Neural cell (in vitro differentiated cells): Measurements from ENCODE around the gene IFNLR1. TPM values are rescaled to one million over a fixed set of nuclear protein-coding genes. Genes with fewer than 3 reads are reported as not detected.

Experiments
- H2AFZ ChIP-seq: fragments of 200-600, 300-800 bp; sonication (generic), shearing (Covaris generic); 2 replicates; pipeline ENCODE4 v1.6.0; 2014; ENCODE audit warnings: low read depth, mild to moderate bottlenecking, antibody characterized with exemption, low read length, moderate library complexity
- H3F3A ChIP-seq: fragments of 200-600 bp; shearing (Covaris generic); 2 replicates; pipeline ENCODE4 v1.6.1; 2016; ENCODE audit warnings: mild to moderate bottlenecking, moderate library complexity, mixed read lengths, antibody characterized with exemption, low read length; ENCODE audit not compliant: insufficient read depth, poor library complexity, severe bottlenecking
- H3K27ac ChIP-seq: fragments of 200-600, 300-800 bp; sonication (generic), shearing (Covaris generic); 2 replicates; pipeline ENCODE4 v1.5.1; 2014; ENCODE audit warnings: mild to moderate bottlenecking, low read length, moderate library complexity
- H3K27me3 ChIP-seq: fragments of 300-800, 200-600 bp; sonication (generic), shearing (Covaris generic); 2 replicates; pipeline ENCODE4 v1.6.0; 2014; ENCODE audit warnings: mild to moderate bottlenecking, low read depth, low read length, moderate library complexity; ENCODE audit not compliant: insufficient read depth
- H3K36me3 ChIP-seq: fragments of 300-800, 200-600 bp; sonication (generic), shearing (Covaris generic); 2 replicates; pipeline ENCODE4 v1.5.1; 2014; ENCODE audit warnings: mild to moderate bottlenecking, antibody characterized with exemption, low read length, moderate library complexity; ENCODE audit not compliant: insufficient read depth
- H3K4me2 ChIP-seq: fragments of 300-800, 200-600 bp; sonication (generic), shearing (Covaris generic); 2 replicates; pipeline ENCODE4 v1.6.0; 2014; ENCODE audit warnings: mild to moderate bottlenecking, low read length
- H3K4me3 ChIP-seq: fragments of 300-800, 200-600 bp; sonication (generic), shearing (Covaris generic); 2 replicates; pipeline ENCODE4 v1.5.1; 2014; ENCODE audit warnings: mild to moderate bottlenecking, low read length, moderate library complexity
- H3K79me2 ChIP-seq: fragments of 200-600 bp; shearing (Covaris generic); replicated peaks from 2 replicates; pipeline ENCODE4 v1.6.0; 2014; ENCODE audit warnings: mild to moderate bottlenecking, low read length, moderate library complexity; ENCODE audit not compliant: insufficient read depth
- H3K9ac ChIP-seq: fragments of 300-800, 200-600 bp; sonication (generic), shearing (Covaris generic); 2 replicates; pipeline ENCODE4 v1.6.1; 2016; ENCODE audit warnings: mild to moderate bottlenecking, low read length, mixed read lengths
- H3K9me2 ChIP-seq: fragments of 200-600 bp; shearing (Covaris generic); 2 replicates; pipeline ENCODE4 v1.6.1; 2016; ENCODE audit warnings: mild to moderate bottlenecking, low read length, mixed read lengths; ENCODE audit not compliant: insufficient read depth
- H3K9me3 ChIP-seq: fragments of 200-600, 300-800 bp; sonication (generic), shearing (Covaris generic); 2 replicates; pipeline ENCODE4 v1.6.1; 2016; ENCODE audit warnings: mild to moderate bottlenecking, mixed run types, low read length, moderate library complexity, mixed read lengths
- H4K20me1 ChIP-seq: fragments of 200-600 bp; shearing (Covaris generic); 2 replicates; pipeline ENCODE4 v1.6.1; 2016; ENCODE audit warnings: mild to moderate bottlenecking, mixed run types; ENCODE audit not compliant: insufficient read depth
- EP300 ChIP-seq: fragments of 450-650 bp; conservative IDR thresholded peaks from 2 replicates; pipeline ENCODE4 v1.6.1; 2014; ENCODE audit warnings: antibody characterized with exemption, mild to moderate bottlenecking, moderate library complexity; ENCODE audit not compliant: poor library complexity, severe bottlenecking
- EZH2 ChIP-seq: fragments of 200-600, 300-800 bp; shearing (Covaris generic), sonication (generic); IDR thresholded peaks from 2 replicates; pipeline ENCODE4 v1.6.1; 2014; ENCODE audit warnings: antibody characterized with exemption, low read length, borderline replicate concordance, mild to moderate bottlenecking; ENCODE audit not compliant: insufficient read depth, poor library complexity, severe bottlenecking
- MXI1 ChIP-seq: fragments of 450-650 bp; conservative IDR thresholded peaks from 2 replicates; pipeline ENCODE4 v1.6.1; 2014; ENCODE audit warnings: antibody characterized with exemption, mild to moderate bottlenecking; ENCODE audit not compliant: poor library complexity, severe bottlenecking
- POLR2AphosphoS5 ChIP-seq: IDR thresholded peaks from 2 replicates; pipeline ENCODE4 v1.6.1; 2012
- RAD21 ChIP-seq: fragments of 450-650 bp; conservative IDR thresholded peaks from 2 replicates; pipeline ENCODE4 v1.6.1; 2014; ENCODE audit warnings: antibody characterized with exemption, mild to moderate bottlenecking, moderate library complexity
- SMC3 ChIP-seq: fragments of 450-650 bp; conservative IDR thresholded peaks from 2 replicates; pipeline ENCODE4 v1.6.1; 2014; ENCODE audit warnings: antibody characterized with exemption, mild to moderate bottlenecking, moderate library complexity; ENCODE audit not compliant: poor library complexity
- TAF1 ChIP-seq: IDR thresholded peaks from 2 replicates; pipeline ENCODE4 v1.6.1; 2012; ENCODE audit warnings: low read depth
- polyA plus RNA-seq: library from polyadenylated mRNA; depleted of rRNA; stranded (reverse); fragments of >200 nt; gene quantifications from 2 replicates; pipeline ENCODE4 v1.2.3, GENCODE V29; 2014
- TF ChIP-seq, protein P1 (sequence below): IDR thresholded peaks from 2 replicates; pipeline ENCODE4 v1.6.1; 2012; ENCODE audit warnings: borderline replicate concordance
- TF ChIP-seq, protein P2 (sequence below): fragments of 450-650 bp; IDR thresholded peaks from 2 replicates; pipeline ENCODE4 v1.5.1; 2014; ENCODE audit warnings: antibody characterized with exemption, mild to moderate bottlenecking, moderate library complexity; ENCODE audit not compliant: poor library complexity, severe bottlenecking

The IFNLR1 gene
- polyA plus RNA-seq, 1 donor from 2014 or later, result 0.32 TPM

DNA sequence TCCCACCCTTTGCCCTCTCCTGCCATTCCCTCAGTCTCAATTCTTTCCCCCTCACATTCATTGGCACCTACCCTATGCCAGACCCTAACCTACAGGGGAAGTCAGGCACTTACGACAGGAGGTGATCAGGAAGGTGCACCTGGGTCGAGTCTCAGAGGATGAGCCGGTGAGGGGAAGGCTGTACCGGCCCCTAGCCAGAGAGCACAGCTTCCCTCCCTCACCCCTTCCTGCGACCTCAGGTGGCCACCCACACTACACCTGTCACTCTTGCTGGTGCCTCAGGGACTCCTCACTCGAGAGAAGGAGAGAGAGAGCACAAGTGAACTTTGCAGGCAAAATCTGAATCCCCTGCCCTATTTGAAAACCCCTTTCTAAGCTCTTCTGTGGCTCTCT, 73.5 kb downstream of the IFNLR1 start:
- no peak overlapping the region for H3K9ac ChIP-seq
- TF ChIP-seq, protein P1, sequence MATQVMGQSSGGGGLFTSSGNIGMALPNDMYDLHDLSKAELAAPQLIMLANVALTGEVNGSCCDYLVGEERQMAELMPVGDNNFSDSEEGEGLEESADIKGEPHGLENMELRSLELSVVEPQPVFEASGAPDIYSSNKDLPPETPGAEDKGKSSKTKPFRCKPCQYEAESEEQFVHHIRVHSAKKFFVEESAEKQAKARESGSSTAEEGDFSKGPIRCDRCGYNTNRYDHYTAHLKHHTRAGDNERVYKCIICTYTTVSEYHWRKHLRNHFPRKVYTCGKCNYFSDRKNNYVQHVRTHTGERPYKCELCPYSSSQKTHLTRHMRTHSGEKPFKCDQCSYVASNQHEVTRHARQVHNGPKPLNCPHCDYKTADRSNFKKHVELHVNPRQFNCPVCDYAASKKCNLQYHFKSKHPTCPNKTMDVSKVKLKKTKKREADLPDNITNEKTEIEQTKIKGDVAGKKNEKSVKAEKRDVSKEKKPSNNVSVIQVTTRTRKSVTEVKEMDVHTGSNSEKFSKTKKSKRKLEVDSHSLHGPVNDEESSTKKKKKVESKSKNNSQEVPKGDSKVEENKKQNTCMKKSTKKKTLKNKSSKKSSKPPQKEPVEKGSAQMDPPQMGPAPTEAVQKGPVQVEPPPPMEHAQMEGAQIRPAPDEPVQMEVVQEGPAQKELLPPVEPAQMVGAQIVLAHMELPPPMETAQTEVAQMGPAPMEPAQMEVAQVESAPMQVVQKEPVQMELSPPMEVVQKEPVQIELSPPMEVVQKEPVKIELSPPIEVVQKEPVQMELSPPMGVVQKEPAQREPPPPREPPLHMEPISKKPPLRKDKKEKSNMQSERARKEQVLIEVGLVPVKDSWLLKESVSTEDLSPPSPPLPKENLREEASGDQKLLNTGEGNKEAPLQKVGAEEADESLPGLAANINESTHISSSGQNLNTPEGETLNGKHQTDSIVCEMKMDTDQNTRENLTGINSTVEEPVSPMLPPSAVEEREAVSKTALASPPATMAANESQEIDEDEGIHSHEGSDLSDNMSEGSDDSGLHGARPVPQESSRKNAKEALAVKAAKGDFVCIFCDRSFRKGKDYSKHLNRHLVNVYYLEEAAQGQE, result no peak
- TF ChIP-seq EP300 (no peak), TAF1 (no peak), POLR2AphosphoS5 (no peak), RAD21 (no peak), MXI1 (no peak), SMC3 (no peak), EZH2 (no peak)
- TF ChIP-seq, protein P2, sequence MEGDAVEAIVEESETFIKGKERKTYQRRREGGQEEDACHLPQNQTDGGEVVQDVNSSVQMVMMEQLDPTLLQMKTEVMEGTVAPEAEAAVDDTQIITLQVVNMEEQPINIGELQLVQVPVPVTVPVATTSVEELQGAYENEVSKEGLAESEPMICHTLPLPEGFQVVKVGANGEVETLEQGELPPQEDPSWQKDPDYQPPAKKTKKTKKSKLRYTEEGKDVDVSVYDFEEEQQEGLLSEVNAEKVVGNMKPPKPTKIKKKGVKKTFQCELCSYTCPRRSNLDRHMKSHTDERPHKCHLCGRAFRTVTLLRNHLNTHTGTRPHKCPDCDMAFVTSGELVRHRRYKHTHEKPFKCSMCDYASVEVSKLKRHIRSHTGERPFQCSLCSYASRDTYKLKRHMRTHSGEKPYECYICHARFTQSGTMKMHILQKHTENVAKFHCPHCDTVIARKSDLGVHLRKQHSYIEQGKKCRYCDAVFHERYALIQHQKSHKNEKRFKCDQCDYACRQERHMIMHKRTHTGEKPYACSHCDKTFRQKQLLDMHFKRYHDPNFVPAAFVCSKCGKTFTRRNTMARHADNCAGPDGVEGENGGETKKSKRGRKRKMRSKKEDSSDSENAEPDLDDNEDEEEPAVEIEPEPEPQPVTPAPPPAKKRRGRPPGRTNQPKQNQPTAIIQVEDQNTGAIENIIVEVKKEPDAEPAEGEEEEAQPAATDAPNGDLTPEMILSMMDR, result no peak
- no peaks in the 10 kb centered on the region for H3K27me3 ChIP-seq

DNA sequence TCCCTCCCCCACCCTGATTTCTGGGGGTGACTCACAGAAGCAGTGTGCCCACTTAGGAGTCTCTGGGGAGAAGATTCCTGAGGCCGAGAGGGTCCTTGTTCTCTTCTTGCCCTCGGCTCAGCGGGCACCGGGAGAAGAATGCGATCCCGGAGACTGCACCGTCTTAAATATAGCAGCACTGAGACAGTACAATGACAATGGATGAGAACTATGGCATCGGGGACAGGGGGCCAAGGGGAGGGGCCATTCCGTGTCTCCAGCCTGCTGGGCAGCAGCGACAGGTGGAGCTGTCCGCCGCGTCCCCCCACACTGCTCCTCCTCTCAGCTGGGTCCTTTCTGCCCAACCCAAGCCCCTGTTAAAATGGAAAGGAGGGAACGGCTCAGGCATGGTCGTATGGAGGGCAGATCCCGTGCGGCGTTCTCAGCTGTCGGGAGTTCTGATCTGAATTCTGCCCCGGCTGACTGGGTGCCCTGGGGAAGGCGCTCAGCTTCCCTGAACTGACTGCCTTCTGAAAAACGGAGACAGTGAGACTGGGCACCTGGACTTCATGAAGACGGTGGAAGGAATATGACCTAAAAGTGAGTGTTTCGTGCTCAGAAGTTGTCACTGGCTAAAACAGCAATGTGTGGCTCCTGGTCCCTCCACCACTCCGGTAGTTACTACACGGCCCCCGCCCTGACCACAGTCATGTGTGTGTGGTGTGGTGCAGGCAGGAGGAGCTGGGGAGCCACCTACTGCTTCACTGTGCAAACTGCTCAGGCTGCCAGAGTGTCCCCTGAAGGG, 74.9 kb downstream of the IFNLR1 start, which contains the start of gene MYOM3:
MYOM3 (minus strand) TSS at position 140 of the 784 bp plus-strand sequence. CDS start 3,499 bp downstream, outside the sequence.
- Histone ChIP-seq H3K36me3 (no peaks in the 10 kb centered on the region), H3K27me3 (no peaks in the 10 kb centered on the region), H3K9ac (no peak within 1 kb of the TSS), H4K20me1 (no peaks in the 10 kb centered on the region), H3K4me2 (no peak within 1 kb of the TSS), H2AFZ (no peak within 1 kb of the TSS), H3K9me2 (no peaks in the 10 kb centered on the region), H3K79me2 (no peaks in the 10 kb centered on the region), H3F3A (no peaks in the 10 kb centered on the region), H3K4me3 (no peak within 1 kb of the TSS), H3K9me3 (no peaks in the 10 kb centered on the region), H3K27ac (no peak within 1 kb of the TSS)
- TF ChIP-seq, protein P2, result peak; percentile 14
- TF ChIP-seq MXI1 (no peak), TAF1 (no peak)

More for the DNA sequence above, 73.5 kb downstream of the IFNLR1 start:
- Histone ChIP-seq H3K79me2 (no peaks in the 10 kb centered on the region), H3K36me3 (no peaks in the 10 kb centered on the region), H3K4me3 (no peak overlapping the region), H2AFZ (no peak overlapping the region), H3K9me2 (no peaks in the 10 kb centered on the region), H3K9me3 (no peaks in the 10 kb centered on the region), H3K4me2 (no peak overlapping the region), H4K20me1 (no peaks in the 10 kb centered on the region), H3K27ac (no peak overlapping the region), H3F3A (no peaks in the 10 kb centered on the region)
